ENCODE data around the gene RAD51B.

- no peak for TF ChIP-seq CTCF (conservative IDR thresholded peaks at IDR 0.05; ENCODE audit: low read depth, low read length)
- TF ChIP-seq EZH2 (IDR thresholded peaks at IDR 0.05; ENCODE audit: borderline replicate concordance, low read depth, low read length, poor library complexity, severe bottlenecking), result no peak
Measured at GRCh38 chr14:68573126-68573525, 753.5 kb downstream of the RAD51B start.

Measured in A673 (cell line).